Mucosa of rectum (tissue), 2 donors: ENCODE measurements around the gene TXNDC5.

Experiments used
- H3K27ac ChIP-seq, 2 donors: one replicate each; pipeline ENCODE4 v1.7.0; 2013; ENCODE audit warnings: inconsistent platforms in 2 of 2, low read depth in 2 of 2, low read length in 2 of 2
- H3K27me3 ChIP-seq, 2 donors: one replicate each; pipeline ENCODE4 v1.7.0; 2013; ENCODE audit warnings: low read length in 2 of 2; ENCODE audit not compliant: control insufficient read depth in 2 of 2, insufficient read depth in 2 of 2
- H3K36me3 ChIP-seq, 2 donors: one replicate each; pipeline ENCODE4 v1.7.0; 2013; ENCODE audit warnings: low read length in 2 of 2; ENCODE audit not compliant: control insufficient read depth in 2 of 2, insufficient read depth in 2 of 2
- H3K4me1 ChIP-seq, 2 donors: one replicate each; pipeline ENCODE4 v1.7.0; 2013; ENCODE audit warnings: low read length in 2 of 2, mild to moderate bottlenecking in 1 of 2; ENCODE audit not compliant: control insufficient read depth in 2 of 2, insufficient read depth in 2 of 2
- H3K4me3 ChIP-seq, 2 donors: one replicate each; pipeline ENCODE4 v1.7.0; 2013; ENCODE audit warnings: low read length in 2 of 2
- H3K9ac ChIP-seq, 2 donors: one replicate each; pipeline ENCODE4 v1.7.0; 2013; ENCODE audit warnings: low read length in 2 of 2, low read depth in 1 of 2, mild to moderate bottlenecking in 1 of 2
- H3K9me3 ChIP-seq, 2 donors: one replicate each; pipeline ENCODE4 v1.7.0; 2013; ENCODE audit warnings: low read length in 2 of 2; ENCODE audit not compliant: control insufficient read depth in 2 of 2
- donor health status: healthy.
- donor health status: Normal muscosa, but diverticular disease.

Gene TXNDC5

DNA sequence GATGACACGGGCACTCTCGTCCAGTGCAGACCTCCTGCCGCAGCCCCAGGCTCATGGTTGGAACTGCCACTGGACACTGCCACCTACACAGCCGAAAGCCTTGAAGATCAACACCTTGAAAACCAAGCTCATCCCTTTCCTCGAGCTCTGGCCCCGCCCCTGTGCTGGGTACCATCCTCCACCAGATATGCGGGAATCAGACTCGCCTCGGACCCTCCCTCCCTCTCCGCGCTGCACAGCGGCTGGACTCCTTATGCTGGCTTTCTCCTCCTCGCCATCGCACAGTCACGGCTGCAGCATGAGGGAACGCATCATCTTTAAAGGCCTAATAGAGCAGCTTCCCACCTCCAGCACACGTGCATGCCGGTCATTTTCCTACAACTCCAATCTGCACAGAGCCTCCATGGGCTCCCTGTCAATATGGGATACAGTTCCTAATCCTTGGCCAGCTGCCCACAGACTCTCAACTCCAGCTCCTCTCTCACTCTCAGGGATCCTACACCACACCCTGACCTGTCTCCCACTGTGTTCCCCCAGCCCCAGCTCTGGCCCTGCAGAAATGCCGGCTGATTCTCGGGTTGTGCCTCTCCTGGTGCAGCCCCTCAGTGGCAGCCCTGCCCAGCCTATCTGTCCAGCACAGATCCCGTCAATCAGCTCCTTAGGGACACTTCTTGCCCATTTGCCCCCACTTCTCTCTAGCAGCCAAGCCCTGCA lies 23.2 kb downstream of the TXNDC5 start:
- Histone ChIP-seq H3K9ac (no peak overlapping the region), H3K4me3 (no peak overlapping the region), H3K36me3 (peaks cover 80 to 86% of the 10 kb centered on the region in 2 donors), H3K9me3 (no peaks in the 10 kb centered on the region), H3K4me1 (no peaks in the 10 kb centered on the region), H3K27ac (no peak overlapping the region), H3K27me3 (no peaks in the 10 kb centered on the region)

DNA sequence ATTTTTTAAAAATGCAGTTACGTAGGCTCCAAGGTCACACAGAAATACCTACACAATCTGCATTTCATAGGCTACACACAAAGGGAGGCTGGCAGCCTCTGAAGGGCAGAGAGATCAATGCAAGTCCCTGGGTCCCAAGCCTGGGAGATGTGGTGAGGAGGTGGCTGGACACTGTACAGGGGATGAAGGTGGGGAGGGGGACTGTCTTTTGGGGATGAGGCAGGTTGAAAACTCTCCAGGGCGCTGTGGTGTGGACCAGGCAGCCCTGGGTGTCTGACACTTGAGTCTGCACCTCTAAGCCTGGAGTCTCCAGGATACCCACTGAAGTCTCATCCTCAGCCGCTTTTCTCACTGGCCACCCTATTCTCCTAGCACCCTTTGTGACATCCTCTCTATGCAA lies 24.5 kb downstream of the TXNDC5 start:
- Histone ChIP-seq H3K36me3 (peaks cover 87 to 91% of the 10 kb centered on the region in 2 donors), H3K9me3 (no peaks in the 10 kb centered on the region)

GRCh38 chr6:7883381-7883780 lies 27.2 kb downstream of the TXNDC5 start:
- no peaks in the 10 kb centered on the region for H3K4me1 ChIP-seq
- no peak overlapping the region for H3K4me3 ChIP-seq
- no peak overlapping the region for H3K27ac ChIP-seq
- H3K27me3 ChIP-seq, result no peaks in the 10 kb centered on the region
- no peaks in the 10 kb centered on the region for H3K9me3 ChIP-seq
- no peak overlapping the region for H3K9ac ChIP-seq
- H3K36me3 ChIP-seq, result peaks cover 68 to 71% of the 10 kb centered on the region in 2 donors

More for the DNA sequence above, 24.5 kb downstream of the TXNDC5 start:
- Histone ChIP-seq H3K27ac (no peak overlapping the region), H3K27me3 (no peaks in the 10 kb centered on the region), H3K4me1 (no peaks in the 10 kb centered on the region), H3K9ac (no peak overlapping the region), H3K4me3 (no peak overlapping the region)

- Histone ChIP-seq H3K36me3 (peaks cover 64% of the 10 kb centered on the region in 2 donors), H3K4me1 (no peaks in the 10 kb centered on the region), H3K27me3 (no peaks in the 10 kb centered on the region), H3K4me3 (no peak overlapping the region), H3K27ac (no peak overlapping the region), H3K9ac (no peak overlapping the region), H3K9me3 (no peaks in the 10 kb centered on the region)
Observed at GRCh38 chr6:7882505-7883257, 27.9 kb downstream of the TXNDC5 start.

GRCh38 chr6:7881765-7882500 lies 28.7 kb downstream of the TXNDC5 start:
- H3K36me3 ChIP-seq, result peaks cover 56 to 57% of the 10 kb centered on the region in 2 donors
- no peaks in the 10 kb centered on the region for H3K4me1 ChIP-seq
- H3K9me3 ChIP-seq, result no peaks in the 10 kb centered on the region
- no peak overlapping the region for H3K4me3 ChIP-seq
- H3K27ac ChIP-seq, result no peak overlapping the region
- no peaks in the 10 kb centered on the region for H3K27me3 ChIP-seq
- H3K9ac ChIP-seq, result no peak overlapping the region

GRCh38 chr6:7880718-7881107 lies 29.9 kb downstream of the TXNDC5 start:
- H3K27me3 ChIP-seq, result no peaks in the 10 kb centered on the region
- H3K9me3 ChIP-seq, result no peaks in the 10 kb centered on the region
- H3K27ac ChIP-seq, result no peak overlapping the region
- H3K4me1 ChIP-seq, result no peaks in the 10 kb centered on the region
- no peak overlapping the region for H3K9ac ChIP-seq
- H3K36me3 ChIP-seq, result peaks cover 44 to 46% of the 10 kb centered on the region in 2 donors
- H3K4me3 ChIP-seq, result no peak overlapping the region

GRCh38 chr6:7879980-7880717 lies 30.4 kb downstream of the TXNDC5 start:
- no peak overlapping the region for H3K4me3 ChIP-seq
- no peaks in the 10 kb centered on the region for H3K27me3 ChIP-seq
- no peaks in the 10 kb centered on the region for H3K4me1 ChIP-seq
- H3K9ac ChIP-seq, result no peak overlapping the region
- H3K36me3 ChIP-seq, result peaks cover 39 to 41% of the 10 kb centered on the region in 2 donors
- no peak overlapping the region for H3K27ac ChIP-seq
- no peaks in the 10 kb centered on the region for H3K9me3 ChIP-seq

DNA sequence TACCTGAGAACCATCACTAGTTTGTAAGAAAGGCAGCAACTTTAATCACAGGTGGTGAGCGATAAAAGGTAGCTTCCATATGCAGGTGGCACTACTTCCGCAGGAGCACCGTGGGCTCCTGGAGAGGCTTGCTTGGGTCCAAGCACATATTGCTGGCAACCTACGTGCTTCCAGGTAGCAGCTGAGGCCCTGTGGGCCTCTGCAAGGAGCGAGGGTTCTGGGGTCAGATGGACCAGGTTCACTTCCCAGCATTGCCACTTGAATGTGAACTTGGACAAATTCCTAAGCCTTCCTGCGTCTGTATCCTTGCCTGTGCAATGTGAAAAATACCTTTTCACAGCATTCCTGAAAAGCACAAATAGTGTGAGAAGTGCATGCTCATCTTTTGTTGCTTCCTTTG lies 31.0 kb downstream of the TXNDC5 start:
- Histone ChIP-seq H3K9ac (no peak overlapping the region), H3K36me3 (peaks cover 33 to 36% of the 10 kb centered on the region in 2 donors), H3K27me3 (no peaks in the 10 kb centered on the region), H3K4me3 (no peak overlapping the region), H3K9me3 (no peaks in the 10 kb centered on the region), H3K27ac (no peak overlapping the region), H3K4me1 (no peaks in the 10 kb centered on the region)

- no peaks in the 10 kb centered on the region for H3K27me3 ChIP-seq
- H3K27ac ChIP-seq, result no peak overlapping the region
- peaks cover 28 to 30% of the 10 kb centered on the region in 2 donors for H3K36me3 ChIP-seq
- H3K4me3 ChIP-seq, result no peak overlapping the region
- H3K4me1 ChIP-seq, result no peaks in the 10 kb centered on the region
- H3K9ac ChIP-seq, result no peak overlapping the region
- H3K9me3 ChIP-seq, result no peaks in the 10 kb centered on the region
Observed at GRCh38 chr6:7879043-7879442, 31.5 kb downstream of the TXNDC5 start.
